Measurements from ENCODE around the gene TGFA. TPM values are rescaled to one million over a fixed set of nuclear protein-coding genes. Genes with fewer than 3 reads are reported as not detected.

TGFA gene
- total and polyA plus RNA-seq, 2 experiments from 2014 or later, result 1.4 to 6.5 TPM

- no peak for TF ChIP-seq ZNF462 (CRISPR knock-in tag; IDR thresholded peaks at IDR 0.05)
- TF ChIP-seq CTCF (conservative IDR thresholded peaks at IDR 0.05; ENCODE audit: low read depth in 2 of 2), result no peak
Observed at GRCh38 chr2:70508711-70509462, 44.7 kb downstream of the TGFA start (continued).

GRCh38 chr2:70505613-70506391, 47.8 kb downstream of the TGFA start:
- Mint-ChIP-seq H3K9me3 (no peaks in the 10 kb centered on the region), H3K4me1 (peaks cover 47% of the 10 kb centered on the region), H3K27me3 (ENCODE audit: insufficient read depth, low read depth, poor library complexity) (peaks cover 2% of the 10 kb centered on the region), H3K36me3 (ENCODE audit: low read depth) (no peaks in the 10 kb centered on the region), H3K4me3 (no peak overlapping the region), H3K27ac (no peak overlapping the region)
- Histone ChIP-seq H3K4me1 (ENCODE audit: insufficient read depth) (peaks cover 32% of the 10 kb centered on the region), H3K36me3 (ENCODE audit: insufficient read depth) (no peaks in the 10 kb centered on the region), H3K27ac (ENCODE audit: low read depth) (no peak overlapping the region), H3K27me3 (ENCODE audit: insufficient read depth) (no peaks in the 10 kb centered on the region), H3K9me2 (ENCODE audit: insufficient read depth) (0 out of 2 replicates have a peak, but pooled peaks cover 6% of the 10 kb centered on the region), H2AFZ (no peak overlapping the region), H3K79me2 (replicated peaks; ENCODE audit: insufficient read depth) (no peaks in the 10 kb centered on the region), H3K4me3 (no peak overlapping the region), H3F3A (replicated peaks; ENCODE audit: low read depth) (no peaks in the 10 kb centered on the region), H4K20me1 (replicated peaks; ENCODE audit: insufficient read depth) (no peaks in the 10 kb centered on the region), H3K4me2 (no peak overlapping the region)
- TF ChIP-seq CTCF (conservative IDR thresholded peaks at IDR 0.05; ENCODE audit: low read depth in 2 of 2), result peak in 1 of 2 experiments; percentile 24; a peak in 2 of 4 replicates
- no peak for TF ChIP-seq POLR2AphosphoS5 (IDR thresholded peaks at IDR 0.05; ENCODE audit: low read depth)
- DNase-seq (ENCODE audit: low spot score) (no peak), ATAC-seq (no peak; the same call in 1 of the 3 replicates)
